ENCODE data around the gene ZNF213. TPM values are rescaled to one million over a fixed set of nuclear protein-coding genes. Genes with fewer than 3 reads are reported as not detected.
A peak's percentile ranks its signal among the peaks of the same experiment; 100 is the strongest.
"Not testable (repeated sequence)": the region's sequence is repeated elsewhere in the genome, so short reads cannot be mapped to it uniquely, and the experiment has no call there.

Gene ZNF213
- total RNA-seq, 1 donor from 2014 or later: 6.2 TPM

DNA sequence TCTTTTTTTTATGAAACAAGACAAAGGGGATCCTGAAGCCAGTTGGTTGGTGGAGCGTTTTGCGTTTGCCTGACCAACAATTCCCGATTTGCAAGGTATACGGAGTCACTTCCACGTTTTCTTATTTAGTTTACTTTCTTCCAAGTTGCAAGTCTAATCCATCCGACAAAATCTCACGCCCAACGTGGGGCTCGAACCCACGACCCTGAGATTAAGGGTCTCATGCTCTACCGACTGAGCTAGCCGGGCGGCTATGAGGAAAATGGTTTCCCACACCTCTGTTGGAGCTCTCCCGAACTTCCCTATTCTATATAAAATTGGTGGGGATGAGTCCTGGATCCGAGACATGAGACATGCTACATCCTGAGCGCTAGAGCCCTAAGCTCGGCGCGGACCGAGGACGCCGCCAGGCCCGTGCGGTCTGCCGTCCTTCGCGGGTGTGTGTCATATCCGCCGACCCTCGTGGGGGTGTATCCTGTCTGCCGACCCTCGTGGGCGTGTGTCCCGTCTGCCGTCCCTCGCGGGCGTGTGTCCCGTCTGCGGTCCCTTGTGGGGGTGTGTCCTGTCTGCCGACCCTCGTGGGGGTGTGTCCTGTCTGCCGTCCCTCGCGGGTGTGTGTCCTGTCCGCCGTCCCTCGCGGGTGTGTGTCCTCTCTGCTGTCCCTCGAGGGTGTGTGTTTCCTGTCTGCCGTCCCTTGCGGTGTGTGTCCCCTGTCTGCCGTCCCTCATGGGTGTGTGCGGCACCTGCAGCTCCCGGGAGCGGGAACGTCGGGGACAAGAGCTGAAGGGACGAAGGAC, 22.6 kb downstream of the ZNF213 start:
- ATAC-seq (peak; percentile 9), DNase-seq (ENCODE audit: missing footprints) (peak; percentile 66)
- intact Hi-C loops (cut with DNase I): loop anchor here (2.0 kb wide), 1 partner anchor 23 kb away; the partner anchor contains the start of gene ZNF213

DNA sequence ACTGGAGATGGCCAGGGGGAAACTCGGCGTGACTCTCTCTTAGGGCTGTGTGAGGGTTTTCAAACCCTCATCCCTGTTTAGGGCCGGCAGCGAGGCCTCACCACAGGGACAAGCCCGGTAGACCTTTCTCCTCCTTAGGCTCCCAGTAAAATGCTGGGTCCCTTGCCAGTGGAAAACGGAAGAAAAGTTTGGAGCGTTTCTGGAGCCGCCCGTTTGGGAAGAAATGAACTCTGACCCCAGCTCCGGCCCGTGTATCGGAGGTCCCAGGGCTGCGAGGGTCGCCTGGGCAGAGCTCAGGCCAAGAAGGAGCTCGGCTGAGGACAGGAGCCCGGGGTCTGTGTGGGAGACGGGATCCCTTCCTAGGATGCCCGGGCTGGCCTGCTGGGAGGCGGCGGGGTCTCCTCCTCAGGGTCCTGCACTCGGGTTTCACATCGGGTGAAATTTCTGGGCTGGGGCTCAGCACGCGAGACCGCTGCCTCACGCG, 23.2 kb downstream of the ZNF213 start:
- intact Hi-C loops (cut with DNase I): loop anchor here (2.0 kb wide), 1 partner anchor 23 kb away; the partner anchor contains the start of gene ZNF213
- peak; percentile 35 for ATAC-seq
- peak; percentile 64 for DNase-seq (ENCODE audit: missing footprints)

DNA sequence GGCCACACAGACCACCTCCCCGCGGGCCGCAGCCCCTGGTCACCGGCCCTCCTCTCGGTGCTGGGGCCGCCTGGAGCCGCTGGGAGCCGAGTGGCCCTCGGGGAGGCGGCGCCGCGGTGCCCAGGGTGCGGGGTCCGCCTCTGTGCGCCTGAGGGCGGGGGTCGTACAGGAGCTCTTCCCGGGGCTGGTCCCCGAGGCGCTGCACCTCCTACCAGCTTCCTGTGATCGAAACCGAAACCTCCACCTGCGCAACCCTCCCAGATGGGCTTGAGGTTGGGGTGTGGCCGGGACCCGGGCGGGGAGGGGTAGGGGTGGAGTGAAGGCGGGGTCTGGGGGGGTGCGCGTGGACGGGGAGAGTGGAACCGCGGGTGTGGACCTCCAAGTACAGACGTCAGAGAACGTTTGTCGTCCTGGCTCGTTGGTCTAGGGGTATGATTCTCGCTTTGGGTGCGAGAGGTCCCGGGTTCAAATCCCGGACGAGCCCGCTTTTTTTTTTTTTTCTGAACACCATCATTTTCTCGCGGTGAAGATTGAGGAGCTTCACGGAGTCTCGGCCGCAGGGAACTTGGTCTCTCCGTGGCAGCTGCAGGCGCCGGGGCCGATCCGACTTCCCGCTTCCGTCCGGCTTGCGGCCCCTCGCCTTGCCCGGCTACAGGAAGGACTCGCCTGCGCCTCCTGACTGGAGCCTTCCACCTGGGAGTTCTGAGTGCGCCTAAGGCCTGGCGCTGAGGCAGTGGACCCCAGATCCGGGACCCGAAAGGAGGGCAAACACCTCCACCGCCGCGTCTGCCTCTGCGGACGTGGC, 23.9 kb downstream of the ZNF213 start:
- peak; percentile 87 for DNase-seq (ENCODE audit: missing footprints)
- peak; percentile 90 for ATAC-seq
- intact Hi-C loops (cut with DNase I): loop anchor here (2.0 kb wide), 1 partner anchor 24 kb away; the partner anchor contains the start of gene ZNF213

DNA sequence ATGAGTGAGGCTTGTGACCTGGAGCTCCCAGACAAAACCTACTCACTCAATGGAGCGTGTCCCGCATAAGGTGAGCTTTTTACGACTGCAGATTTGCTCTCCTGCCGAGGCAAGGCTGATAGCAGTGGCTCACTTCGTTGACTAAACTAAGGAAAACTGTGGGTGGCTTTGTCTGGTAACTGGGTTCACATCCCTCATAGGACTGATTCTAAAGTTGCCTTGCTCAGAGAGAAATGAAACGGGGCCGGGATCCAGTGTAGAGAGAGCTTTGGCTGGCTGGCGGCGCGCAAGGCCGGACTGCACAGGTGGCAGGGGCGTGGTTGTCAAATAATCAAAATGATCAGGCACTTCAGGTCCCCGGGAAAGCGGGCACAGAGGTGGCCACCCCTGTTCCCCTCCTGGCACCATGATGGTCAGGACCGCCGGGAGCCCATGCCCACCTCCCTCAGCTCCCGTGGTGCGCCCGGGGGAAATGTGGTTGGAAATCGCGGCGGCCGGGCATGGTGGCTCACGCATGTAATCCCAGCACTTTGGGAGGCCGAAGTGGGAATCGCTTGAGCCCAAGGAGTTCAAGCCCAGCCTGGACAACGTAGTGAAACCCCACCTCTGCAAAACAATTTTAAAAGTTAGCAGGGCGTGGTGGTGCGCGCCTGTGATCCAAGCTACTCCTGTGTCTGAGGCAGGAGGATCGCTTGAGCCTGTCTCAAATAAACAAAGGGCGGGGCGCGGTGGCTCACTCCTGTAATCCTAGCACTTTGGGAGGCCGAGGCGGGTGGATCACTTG, 26.6 kb downstream of the ZNF213 start:
- ATAC-seq (no peak), DNase-seq (ENCODE audit: missing footprints) (no peak)
- intact Hi-C loops (cut with DNase I): no loop called here

DNA sequence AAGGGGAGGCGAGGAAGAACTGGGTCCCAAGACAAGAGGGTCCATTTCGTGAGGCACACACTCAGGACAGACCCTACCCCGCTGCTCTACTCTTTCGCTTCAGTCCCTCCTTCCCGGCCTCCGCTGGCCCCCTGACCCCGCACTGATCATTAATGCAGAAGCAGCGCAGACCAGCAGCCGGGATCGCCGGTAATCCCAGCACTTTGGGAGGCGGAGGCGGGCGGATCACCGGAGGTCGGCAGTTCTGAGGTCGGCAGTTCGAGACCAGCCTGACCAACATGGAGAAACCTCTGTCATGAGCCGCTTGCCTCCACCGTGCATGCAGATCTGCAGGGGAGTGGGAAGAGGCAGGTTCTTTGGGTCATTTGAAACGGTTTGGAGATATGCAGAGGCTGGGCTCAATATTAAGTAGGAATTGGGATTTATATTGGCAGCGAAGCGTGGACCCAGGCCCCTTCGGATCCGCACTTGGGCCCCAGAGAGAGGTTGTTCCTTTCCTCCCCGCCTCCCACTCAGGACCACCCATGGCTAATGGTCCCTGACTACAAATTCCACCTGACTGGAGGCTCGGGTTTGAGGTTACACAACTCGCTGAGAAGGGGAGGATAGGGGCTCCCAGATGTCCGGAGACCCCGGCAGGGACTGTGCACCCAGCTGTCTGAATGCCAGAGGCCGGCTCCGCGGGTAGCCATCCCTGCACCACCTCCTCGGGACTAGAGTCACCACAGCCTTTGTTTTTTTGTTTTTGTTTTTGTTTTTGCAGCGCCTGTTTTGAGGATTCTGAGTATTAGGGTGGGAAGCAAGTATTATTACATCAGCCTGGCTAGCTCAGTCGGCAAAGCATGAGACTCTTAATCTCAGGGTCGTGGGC, 29.5 kb downstream of the ZNF213 start:
- no peak for DNase-seq (ENCODE audit: missing footprints)
- ATAC-seq: no peak
- intact Hi-C loops (cut with DNase I): no loop called here

DNA sequence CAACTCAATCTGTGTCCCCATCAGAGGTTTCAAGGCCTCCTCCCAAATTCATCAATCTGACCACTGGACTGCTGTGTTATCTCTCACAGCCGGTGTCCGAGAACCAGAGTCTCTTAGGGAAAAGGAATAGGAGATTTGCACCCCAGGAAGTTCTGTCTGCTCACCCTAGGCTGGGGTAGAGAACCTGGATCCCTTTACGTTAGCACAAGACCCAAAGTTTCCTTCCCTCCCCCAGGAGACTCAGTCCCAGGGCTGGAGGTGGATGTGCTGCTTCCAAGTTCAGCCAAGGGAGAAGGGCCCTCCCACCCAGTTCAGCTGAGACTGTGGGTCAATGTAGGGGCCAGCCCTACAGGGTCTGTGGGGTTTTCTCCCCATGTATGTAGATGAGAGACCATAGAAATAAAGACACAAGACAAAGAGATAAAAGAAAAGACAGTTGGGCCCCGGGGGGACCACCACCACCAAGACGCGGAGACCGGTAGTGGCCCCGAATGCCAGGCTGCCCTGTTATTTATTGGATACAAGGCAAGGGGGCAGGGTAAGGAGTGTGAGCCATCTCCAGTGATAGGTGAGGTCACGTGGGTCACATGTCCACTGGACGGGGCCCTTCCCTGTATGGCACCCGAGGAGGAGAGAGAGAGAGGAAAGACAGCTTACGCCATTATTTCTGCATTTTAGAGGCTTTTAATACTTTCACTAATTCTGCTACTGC, 30.4 kb downstream of the ZNF213 start:
- no peak for DNase-seq (ENCODE audit: missing footprints)
- intact Hi-C loops (cut with DNase I): loop anchor here (5.0 kb wide), 1 partner anchor 108 kb away; no protein-coding TSS in a partner anchor
- no peak for ATAC-seq

DNA sequence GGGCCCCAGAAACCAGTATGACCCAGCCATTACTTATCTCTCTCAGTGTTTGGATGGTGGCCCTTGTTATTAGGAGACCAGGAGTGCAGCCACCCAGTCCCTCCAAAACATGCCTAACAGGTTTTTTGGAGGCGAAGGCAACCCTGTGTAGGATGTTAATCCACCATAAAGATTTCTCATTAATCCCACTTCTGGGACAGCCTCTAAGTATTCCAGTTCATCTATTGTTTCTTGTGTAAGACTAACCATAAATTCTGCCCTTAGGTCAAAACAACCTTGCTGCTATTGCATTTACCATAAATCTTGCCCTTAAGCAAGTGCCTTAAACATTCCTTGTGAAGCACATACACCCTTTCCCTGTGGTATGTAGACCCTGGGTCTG, 31.7 kb downstream of the ZNF213 start:
- DNase-seq (ENCODE audit: missing footprints): no peak
- ATAC-seq: no peak
- intact Hi-C loops (cut with DNase I): loop anchor here (2.0 to 5.0 kb wide), 2 partner anchors 32 to 109 kb away; partner anchors contain the start of gene ZNF213

DNA sequence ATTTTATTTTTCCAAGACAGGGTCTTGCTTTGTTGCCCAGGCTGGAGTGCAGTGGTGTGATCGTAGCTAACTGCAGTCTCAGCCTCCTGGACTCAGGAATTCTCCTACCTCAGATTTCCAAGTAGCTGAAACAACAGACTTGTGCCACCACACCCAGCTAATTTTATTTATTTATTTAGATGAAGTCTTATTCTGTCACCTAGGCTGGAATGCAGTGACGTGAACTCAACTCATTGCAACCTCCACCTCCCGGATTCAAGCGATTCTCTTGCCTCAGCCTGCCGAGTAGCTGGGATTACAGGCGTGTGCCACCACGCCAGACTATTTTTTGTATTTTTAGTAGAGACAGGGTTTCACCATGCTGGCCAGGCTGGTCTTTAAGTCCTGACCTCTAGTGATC, 33.9 kb downstream of the ZNF213 start:
- intact Hi-C loops (cut with DNase I): loop anchor here (5.0 kb wide), 1 partner anchor 111 kb away; no protein-coding TSS in a partner anchor

DNA sequence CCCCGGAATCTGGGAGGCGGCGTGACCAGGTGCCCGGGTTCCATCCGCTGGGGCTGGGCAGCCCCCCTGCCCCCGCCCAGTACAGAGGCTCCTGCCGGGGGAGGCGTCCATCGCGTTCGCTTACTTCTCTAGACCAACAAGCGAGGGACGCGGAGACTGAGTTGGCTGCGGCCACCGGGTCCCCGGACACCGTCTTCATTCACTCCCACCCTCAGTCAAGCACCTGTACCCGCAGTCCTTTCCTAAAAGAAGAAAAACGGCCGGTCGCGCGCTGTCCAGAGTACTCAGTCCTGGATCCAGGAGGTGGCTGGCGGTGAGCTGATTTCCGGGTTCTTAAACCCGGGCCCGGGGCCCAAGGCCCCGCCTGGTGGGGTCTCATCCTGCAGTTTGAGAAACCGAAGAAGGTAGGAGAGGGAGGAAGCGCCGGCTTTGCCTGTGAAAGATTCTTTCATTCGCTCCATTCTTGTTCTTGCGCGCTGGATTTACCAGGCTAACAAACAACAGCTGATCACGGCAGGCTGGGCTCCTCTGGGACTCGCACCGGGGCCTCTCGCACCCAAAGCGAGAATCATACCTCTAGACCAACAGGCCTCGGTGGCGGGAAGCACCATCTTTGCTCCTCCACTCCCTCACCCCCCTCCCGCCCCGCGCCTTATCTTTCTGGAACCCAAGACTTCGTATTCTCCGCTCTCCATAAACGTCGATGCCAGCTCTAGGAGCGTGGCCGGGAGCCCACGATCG, 35.8 kb downstream of the ZNF213 start:
- no peak for ATAC-seq
- intact Hi-C loops (cut with DNase I): no loop called here
- no peak for DNase-seq (ENCODE audit: missing footprints)

More for the DNA sequence above, 33.9 kb downstream of the ZNF213 start:
- not testable (repeated sequence) for ATAC-seq; DNase-seq (ENCODE audit: missing footprints)

DNA sequence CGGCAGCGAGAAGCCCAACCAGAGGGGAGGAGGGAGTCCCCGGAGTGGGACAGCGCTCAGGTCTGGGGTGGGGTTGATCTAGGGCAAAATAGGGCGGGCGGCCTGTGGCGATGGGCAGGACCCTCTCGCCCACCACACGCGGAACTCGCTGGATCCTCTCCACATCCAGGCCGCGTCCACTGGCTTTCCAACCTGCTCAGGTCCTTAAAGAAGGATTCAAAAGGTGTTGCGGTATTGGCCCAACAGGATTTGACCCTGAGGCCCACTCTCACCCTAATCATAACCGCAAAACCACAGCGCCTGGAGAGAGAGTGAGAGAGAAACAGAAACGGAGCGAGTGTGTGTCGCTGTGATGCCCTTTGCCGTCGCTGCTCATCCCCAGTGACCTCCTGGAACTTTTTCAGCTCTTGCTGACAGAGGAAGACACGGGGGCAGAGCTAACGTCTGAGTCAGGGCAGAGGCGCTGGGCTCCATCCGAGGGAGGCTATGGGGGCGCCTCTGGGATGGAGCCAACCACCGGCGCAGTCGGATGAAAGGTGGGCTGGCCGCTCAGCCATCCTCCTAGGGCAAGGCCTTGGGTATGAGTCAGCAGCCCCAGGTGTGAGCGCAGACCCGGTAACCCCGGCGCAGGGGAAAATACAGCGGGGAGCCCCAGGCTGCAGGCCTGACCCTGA, 36.5 kb downstream of the ZNF213 start:
- DNase-seq (ENCODE audit: missing footprints) (no peak), ATAC-seq (no peak)
- intact Hi-C loops (cut with DNase I): no loop called here

DNA sequence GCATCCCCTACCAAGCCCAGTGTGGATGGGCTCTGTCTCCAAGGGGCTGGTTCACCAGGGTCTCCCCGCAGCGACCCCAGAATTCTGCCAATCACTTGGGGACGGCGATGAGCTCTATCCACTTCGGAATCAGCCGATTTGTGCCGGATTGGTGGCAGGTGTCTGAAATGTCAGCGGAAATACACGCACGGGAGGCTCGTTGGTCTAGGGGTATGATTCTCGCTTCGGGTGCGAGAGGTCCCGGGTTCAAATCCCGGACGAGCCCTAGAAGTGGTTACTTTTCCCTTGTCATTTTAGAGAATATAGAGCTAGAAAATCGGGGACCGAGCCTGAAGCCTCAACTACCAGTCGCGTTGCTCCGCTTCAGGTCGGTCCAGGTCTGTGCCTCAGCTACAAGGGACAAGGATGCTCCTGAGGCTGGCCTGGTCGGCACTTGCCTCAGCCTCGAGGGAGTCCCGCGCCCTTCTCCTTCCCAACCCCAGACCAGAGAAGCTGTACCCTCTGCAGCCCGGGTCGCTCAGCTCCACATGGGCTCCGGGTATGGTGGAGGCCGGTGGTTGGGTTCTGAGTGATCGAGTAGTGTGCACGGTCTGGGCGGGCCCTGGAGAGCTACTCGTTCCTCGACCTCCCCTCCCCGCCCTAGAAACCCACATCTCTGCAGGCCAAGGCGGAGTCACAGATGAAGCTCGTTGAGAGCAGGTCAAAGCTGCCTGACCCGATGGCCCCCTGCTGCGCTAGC, 37.2 kb downstream of the ZNF213 start:
- intact Hi-C loops (cut with DNase I): no loop called here
- ATAC-seq: no peak
- DNase-seq (ENCODE audit: missing footprints): no peak

DNA sequence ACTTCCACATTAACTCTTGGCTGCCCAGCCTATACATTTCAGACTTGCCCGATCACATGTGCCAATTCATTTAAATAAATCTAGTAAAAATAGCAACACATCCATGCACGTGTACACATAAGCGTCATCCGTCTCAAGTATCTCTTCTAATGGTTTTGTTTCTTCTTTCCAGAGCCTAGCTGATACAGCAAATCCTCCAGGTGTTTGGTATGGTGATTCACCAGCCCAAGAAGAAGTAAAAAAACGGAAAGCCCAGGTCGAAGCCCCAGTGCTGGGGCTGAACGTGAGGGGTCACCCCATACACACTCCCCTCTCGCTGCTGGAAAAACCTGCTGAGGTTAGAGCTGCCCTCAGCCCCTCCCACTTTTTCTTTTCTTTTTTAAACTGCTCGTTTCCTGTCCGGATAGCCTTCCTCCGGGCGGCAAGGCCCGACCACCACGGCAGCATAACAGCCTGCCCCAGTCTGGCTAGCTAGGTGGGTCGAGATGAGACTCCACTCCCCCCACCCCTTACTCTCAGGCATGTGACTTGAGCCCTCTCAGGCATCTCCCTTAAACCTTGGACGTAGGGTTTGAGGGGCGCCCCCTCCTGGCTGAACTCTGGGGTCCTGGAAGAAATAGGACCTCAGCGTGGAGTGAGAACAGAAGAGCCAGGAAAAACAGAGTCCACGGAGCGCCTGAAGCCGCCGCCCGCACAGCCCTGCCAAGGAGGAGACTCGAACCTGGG, 39.2 kb downstream of the ZNF213 start:
- no peak for DNase-seq (ENCODE audit: missing footprints)
- intact Hi-C loops (cut with DNase I): no loop called here
- ATAC-seq: no peak

DNA sequence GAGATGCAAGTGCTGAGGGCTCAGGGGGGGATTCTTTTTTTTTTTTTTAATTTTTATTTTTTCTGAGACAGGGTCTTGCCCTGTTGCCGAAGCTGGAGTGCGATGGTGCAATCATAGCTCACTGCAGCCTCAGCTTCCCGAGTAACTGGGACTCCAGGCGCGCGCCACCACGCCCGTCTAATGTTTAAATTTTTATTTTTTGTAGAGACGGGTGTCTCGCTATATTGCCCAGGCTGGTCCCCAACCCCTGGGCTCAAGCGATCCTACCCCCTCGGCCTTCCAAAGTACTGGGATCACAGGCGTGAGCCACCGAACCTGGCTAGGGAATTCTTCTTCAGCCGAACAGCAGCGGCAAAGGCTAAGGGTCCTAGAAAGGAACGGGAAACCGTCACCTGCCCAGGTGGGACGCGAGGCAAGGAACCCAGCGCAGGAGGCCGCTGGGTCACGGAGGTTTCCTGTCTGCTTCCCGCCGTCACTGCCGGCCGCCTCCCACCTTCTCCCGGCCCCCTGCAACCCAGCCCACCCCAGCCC, 39.9 kb downstream of the ZNF213 start:
- ATAC-seq (no peak), DNase-seq (ENCODE audit: missing footprints) (no peak)
- intact Hi-C loops (cut with DNase I): no loop called here
